Measurements from ENCODE around the gene SATB2.

Gene SATB2

DNA sequence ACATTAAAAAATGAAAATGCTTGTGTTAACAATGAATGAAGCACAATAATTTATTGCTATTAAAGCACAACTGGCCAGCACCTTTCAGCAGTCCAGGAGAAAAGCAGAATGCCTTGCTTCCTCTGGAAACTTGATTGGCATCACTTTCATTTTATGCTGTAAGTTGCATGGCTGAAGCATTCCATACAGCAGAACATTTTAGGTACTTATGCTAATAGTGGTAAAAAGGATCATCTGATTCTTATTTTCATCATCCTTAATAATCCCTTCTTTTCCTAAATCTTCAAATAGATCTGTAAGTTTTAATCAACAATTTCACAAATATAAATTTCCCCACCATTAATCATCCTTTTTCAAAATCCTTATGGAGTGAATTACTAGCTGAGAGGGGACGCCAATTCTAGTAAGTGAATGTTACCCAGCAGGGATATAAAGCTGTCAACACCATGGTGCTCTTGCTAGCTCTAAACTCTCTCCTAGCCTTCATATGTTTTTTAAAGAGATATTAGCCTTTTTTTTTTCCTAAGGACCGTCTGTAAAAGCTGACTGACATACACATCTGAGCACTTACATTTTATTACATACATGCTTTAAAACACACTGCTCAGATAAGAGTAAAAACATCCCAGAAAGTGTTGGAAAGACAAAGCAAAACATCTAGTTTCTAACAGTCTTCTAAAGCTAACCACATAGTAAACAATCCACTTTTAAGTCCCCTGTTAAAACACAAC, 5.3 kb downstream of the SATB2 start:
- no peak for DNase-seq (ENCODE audit: low read depth)

DNA sequence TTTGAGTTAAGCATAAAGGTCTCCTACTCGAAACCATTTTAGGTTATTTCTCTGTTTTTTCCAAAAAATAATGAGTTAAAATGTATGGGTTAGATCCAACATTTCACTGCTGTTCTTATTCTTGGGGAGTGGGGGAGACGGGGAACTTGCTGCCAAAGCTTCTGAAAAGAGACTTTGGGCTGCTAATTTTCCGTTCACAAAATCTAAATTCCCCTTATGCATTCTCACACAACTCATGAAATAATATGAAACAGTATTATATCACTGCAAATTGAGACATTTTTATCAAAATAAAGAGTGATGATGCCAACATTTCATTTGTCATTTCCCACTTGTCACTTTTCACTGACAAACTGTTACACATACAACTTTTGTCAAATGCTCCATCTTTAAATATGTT, 7.8 kb downstream of the SATB2 start:
- no peak for DNase-seq (ENCODE audit: low read depth)

DNA sequence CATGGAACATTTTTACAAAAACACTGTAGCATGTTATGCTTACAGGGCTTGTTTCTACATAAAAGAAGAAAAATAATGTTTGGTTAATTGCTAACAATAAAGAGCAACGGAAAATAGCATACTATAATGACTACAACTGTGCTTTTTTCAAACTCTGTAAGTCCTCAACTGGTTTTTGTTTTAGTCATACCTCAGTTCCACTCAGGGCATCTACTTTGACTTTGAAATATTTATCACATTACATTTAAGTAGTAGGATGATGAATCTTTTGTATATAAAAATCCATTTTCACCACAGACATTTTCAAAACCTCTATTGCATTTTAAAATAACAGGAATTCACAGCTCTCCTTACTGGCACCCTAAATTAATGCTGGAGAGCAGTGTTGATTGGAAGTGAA, 8.3 kb downstream of the SATB2 start:
- DNase-seq (ENCODE audit: low read depth) = no peak

DNA sequence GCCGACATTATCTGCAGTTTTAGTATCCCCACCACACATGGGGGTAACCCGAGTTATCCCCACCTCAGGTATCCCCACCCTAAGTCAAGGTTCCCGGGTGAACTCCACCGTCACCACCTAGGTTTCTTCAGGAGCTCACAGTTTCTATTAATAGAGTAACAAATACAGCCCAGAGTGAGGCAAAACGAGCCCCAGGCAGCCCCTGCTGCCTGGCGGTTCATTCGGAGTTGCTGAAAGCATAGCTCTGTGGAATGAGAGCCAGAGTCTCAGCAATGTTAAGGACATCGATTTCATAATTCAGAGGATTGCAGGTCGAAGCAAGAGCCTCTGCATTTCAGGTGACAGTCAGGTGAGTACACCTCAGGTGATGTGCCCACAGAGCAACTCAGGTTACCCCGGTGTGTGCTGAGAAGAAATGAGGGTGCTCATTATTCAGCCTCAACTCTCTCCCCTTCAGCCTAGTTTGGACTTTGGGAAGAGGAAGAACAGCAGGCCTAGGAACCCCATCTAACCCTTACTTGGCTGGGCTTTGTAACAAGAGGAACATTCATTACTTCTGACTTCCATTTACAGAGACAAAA, 10.7 kb downstream of the SATB2 start:
- no peak for DNase-seq (ENCODE audit: low read depth)

DNA sequence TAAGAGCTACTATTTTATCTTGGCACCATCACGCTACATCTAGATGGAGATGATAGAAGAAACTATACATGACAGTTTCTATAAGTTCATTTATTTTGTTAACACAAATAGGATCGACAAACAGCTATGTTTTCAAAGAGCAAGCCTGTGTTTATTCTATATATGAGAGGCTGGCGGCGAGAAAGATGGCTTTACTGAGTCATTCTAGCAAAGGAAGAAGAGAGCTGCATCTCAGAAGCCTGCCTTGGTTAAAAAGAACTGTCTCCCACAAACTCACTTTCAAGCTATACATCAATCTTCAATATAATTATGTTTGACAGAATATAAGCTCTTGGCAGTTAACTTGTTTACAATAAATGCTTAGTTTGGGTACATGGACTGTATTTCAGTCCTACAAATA, 13.0 kb downstream of the SATB2 start:
- no peak for DNase-seq (ENCODE audit: low read depth)

DNA sequence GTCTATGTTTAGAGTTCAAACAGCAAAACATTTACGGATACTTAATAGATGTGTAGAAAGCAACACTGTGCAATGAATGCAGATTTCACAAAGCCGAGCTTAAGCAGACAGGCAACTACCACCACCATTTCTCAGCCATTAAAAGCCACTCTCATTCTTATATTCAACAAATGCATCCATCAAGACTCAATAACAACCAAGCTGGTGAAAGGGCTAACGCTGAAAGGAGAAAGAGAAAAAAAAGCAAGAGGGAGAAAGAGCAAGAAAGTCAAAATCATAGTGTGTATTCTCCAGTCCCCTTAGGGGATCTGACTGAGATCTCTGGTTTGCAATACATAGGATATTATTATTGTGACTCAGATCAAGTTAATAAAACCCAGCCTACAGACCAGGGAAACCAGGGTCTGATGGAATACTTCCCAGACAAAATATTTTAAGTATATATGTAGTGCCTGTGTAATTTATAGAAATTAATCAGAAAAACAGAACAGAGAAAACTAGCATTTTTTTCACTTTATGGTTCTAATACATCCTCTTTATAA, 14.1 kb downstream of the SATB2 start:
- peak; percentile 24 for DNase-seq (ENCODE audit: low read depth)

DNA sequence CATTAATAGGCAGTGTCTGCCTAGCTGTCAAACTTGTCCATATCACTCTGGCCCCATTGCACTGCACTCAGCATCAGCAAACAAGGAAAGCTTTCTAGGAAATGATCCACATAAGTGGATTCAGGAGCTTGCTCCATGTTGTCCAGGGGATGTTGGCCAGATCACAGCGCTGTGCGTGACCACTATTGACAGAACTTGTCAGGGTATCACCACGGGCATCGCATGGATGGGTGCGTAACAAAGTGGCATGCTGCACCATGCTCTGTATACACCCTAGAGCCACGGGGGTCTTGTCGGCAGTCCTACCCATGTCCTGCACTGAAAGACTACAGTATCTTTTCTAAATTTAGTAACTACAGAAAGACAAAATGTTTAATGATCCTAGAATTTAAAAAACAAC, 15.6 kb downstream of the SATB2 start:
- no peak for DNase-seq (ENCODE audit: low read depth)

DNA sequence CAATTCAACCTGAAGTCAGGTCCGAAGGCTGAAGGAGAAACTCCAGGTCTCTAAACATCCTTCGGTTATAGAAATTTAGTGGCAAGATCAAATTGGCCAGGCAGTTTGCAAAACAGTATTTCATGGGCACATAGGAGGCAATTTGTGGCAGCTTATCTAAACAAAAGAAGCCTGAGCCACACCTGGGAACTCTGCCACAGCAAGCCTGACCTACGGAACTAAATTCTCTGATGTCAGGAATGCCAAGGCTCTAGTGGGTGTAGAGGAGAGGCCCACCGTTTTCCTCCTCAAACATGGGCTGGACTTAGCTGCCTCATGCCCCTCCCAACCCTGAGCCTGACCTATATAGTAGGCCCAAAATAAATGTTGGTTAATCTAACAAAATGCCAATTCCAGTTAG, 16.0 kb downstream of the SATB2 start:
- no peak for DNase-seq (ENCODE audit: low read depth)

DNA sequence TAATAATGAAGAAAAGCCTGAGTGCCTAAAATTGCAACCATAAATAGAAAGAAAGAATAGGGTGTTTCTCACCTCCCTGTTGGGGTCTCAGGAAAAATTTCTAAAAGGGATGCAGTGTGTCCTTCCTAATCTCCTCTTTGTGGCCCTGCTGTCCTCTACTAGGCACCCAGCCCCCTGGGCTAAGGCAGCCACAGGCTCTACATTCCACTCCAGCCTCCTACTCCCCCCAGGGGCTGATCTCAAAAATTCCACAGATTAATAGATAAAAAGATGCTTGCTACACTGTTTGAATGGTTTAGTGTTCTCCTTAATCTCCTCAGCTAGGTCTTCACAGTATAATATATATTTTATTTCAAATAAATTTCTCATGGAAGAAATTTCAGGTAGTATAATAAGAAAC, 17.6 kb downstream of the SATB2 start:
- DNase-seq (ENCODE audit: low read depth) = no peak

DNA sequence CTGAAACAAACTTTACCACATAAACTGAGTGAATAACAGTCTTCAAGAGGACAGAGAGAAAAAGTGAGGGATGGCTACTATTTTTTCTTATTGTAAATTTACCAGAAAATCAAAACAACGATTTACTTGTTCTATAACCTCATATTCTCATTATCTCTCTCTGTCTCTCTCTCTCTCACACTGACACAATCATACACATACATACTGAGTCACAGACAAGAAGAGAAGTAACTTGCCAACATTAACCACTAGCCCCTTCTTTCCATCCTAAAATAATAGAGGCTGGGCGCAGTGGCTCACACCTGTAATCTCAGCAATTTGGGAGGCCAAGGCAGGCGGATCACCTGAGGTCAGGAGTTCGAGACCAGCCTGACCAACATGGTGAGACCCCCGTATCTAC, 18.2 kb downstream of the SATB2 start:
- DNase-seq (ENCODE audit: low read depth) = no peak

DNA sequence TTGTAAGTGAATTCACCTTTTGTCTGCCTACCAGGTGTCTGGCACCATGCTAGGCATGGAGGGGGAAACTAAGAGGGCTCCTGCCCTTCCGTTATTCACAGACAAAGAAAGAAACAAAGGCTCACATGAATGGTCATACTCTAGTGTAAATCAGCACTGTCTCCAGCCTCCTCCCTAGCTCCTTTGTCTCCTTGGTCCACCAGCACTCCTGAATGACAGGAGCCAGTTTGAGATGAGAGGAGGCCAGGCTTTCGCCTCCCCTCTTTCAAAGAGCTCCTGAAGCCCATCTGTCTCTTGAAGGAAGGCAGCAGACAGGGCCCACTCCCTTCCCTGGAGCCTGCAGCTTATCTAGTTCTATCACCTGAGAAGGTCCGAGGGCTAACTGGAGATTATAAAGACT, 18.7 kb downstream of the SATB2 start:
- DNase-seq (ENCODE audit: low read depth) = no peak

DNA sequence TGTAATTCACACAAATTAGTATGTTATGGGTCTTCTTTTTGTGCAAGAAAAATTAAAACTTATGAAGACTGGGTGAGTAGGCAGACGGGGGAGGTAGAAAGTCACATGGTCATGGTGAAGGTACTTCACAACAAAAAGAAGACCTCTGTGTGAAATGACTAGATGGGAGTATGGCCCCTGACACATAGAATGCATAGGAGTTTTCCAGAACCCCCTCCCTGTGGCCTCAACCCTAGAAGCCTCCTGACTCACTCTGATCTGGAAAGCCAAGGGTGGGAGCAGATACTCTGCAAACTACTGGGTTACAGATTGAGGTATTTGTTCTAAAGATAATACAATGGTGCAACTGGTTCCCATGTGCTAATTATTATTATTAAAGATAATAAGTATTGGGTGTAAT, 23.2 kb downstream of the SATB2 start:
- DNase-seq (ENCODE audit: low read depth) = no peak

DNA sequence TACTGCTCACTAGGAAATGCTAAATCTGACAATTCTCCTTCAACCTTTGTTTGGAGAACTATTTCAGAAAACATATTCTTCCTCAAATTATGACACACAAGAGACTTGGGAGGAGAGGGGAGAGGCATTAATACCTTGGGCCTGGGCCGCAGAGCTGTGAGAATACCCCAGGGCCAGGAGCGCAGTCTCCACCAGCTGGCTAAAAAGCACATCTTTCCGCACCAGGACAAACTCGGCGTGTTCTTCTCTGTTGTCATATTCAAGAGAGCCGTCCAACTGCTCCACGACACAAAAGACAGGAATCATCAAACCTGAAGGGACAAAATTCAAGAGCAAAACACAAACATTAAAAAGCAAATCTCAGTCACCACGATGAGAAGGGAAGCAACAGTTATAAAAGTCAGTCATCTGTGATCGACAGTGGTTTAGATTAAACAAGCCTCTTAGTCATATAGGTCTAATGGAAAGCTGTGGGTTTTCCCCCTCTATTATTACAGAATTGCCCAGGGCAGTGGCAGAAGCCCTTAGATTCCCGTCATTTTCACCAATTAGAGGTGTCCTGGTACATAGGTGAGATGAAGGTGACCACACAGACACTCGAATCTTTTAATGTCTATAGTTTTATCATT, 24.4 kb downstream of the SATB2 start:
- no peak for DNase-seq (ENCODE audit: low read depth)

DNA sequence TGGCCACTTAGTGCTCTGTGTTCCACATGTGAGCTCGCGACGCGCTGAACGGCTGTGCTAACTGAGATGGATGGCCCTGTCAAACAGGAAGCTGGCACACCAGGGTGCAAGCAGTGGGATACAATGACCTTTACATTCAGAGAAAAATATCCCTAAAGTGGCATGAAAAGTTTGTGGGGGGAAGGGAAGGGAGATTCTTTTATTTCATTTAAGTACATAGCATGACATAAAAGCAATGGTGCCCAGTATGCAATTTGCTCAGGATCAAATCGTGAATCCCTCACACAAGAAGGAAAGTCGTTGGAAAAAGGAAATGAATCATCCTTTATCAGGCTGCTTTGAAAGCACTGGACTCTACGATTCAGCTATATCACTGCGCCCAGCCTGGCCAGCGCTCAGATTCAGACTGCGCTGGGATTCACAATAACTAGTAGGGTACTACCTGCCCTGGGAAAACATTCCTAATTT, 26.0 kb downstream of the SATB2 start:
- DNase-seq (ENCODE audit: low read depth) = no peak

DNA sequence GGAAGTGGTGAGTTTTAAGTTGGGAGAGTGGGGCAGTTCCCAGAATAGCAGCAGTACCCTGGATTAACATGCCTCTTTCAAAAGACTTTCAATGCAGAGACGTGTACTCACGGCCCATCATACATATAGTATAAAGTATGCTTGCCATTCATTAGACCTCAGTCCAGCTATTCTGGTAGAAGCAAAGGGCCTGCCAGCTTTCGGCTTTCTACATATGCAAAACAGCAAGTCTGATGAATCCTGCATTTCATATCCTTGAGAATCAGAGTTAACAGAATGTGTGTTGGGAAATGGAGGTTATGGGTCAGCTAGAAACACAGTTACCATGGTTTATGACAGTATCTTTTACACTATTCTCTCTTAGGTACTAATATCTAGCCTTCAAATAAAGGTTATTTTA, 27.5 kb downstream of the SATB2 start:
- DNase-seq (ENCODE audit: low read depth) = no peak

DNA sequence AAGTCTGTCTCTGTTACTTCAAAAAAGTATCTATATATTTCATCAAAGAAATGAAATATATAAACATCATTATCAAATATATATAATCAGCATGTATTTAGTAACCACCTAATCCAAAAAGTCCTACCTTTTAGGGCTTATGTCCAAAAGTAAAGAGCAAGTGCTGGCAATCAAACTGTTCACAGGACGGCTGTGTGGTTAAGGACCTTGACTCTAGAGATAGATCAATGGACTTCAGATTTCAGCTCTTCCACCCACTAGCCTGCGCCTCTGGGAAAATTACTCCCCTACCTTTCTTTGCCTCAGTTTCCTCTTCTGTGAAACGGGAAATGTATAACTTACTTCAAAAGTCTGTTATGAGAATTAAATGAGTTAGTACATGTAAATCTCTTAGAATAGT, 29.4 kb downstream of the SATB2 start:
- no peak for DNase-seq (ENCODE audit: low read depth)

DNA sequence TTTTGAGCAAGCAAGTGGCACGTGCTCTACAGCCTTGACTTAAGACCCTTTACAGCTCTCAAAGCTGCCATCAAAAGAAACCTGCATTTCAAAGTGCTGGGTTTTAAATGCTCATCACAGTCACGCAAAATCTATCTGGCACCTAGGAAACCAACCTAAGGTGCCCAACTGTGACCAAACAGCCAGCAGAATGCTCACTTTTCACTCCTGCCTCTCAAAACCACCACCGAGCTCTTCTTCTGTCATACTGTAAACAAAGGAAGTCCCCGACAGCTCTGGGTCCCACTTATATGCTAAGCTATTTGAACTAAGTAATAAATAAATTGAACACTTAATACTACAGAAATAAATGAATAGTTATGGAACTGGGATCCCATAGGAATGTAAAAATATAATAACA, 33.6 kb downstream of the SATB2 start:
- DNase-seq (ENCODE audit: low read depth) = no peak

DNA sequence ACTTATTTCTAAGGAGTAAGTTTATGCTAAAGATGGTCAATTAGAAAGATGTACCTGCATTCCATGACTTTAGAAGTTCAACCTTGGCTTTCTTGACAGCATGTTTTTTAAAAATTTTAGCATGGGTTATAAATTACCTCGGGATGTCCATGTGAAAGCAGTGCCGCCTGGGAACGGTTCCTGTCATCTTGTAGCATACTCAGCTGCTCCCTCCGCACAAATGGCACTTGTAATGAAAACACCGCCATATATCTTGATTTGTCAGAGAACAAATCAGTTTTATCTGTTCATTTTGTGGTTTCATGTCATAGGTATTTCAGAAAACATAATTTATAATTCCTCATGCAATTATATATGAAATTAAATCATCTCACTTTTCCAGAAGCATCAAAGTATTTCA, 38.3 kb downstream of the SATB2 start:
- no peak for DNase-seq (ENCODE audit: low read depth)

DNA sequence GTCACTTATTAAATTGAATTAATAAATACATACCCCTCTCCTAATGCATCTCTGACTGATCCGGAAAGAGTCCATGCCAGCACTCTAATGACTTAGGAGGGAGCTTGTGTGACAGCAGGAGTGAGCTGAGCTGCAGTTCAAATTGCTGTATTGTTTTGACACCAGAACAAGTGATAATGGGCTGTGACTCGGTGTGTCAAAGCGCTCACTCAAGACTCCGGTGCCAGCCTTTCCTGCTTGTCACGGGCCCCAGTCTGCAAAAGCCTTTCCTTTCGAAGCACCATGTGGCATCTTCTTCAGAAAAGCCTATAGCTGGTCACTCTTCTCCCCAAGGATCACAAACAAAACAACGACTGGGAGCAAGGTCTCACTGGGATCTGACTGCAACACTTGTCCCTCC, 43.3 kb downstream of the SATB2 start:
- DNase-seq (ENCODE audit: low read depth) = no peak

DNA sequence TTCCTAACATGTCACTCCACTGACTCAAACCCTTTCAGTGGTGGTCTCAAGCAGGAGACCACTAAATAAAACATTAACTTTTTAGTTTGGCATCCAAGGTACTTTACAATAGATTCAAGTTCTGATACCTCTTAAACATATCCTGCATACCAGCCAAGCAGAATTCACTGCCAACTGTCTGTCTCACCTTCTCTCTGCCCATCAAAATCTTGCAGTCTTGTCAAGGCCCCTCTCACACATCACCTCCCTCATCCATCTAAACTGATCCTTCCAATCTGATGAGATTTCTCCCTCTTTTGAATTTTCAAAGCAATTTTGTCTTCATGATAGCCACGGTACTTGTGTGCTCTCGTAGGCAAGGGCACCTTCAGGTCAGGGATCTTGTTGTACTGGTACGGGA, 43.7 kb downstream of the SATB2 start:
- DNase-seq (ENCODE audit: low read depth) = no peak

DNA sequence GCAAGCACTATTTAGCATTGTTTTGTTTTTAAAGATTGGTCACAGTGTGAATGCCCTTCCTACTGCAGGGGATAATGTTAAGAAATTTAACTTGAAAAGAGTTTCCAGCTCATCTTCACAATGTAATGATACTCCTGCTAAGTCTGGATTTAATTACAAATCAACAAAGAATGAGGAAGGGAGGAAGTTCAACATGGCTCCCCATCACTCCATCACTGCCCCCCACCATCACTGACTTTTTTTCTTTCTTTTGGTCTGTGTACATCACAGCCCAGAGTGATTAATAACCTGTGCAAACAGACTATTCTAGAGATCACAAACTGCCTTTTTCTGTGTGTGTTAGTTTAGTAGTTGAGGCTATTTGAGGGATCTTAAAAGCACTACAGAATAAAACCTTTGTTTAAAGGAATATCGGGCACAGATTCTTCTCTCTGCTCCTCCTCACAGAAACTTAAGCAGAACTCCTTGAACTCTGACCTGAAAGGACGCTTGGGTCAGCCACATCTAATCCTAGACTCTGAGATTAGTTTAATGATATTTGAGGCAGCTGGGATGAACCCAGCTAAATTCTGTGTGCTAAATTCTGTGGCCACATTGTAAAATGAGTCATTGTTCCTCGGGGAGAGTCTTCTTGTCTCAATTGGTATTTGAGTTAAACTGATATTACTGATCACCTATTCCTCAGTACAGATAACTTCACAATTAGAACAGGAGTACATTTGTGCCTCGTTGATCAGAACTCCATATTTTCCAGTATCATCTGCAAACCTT, 47.8 kb downstream of the SATB2 start:
- peak; percentile 55 for DNase-seq (ENCODE audit: low read depth)

DNA sequence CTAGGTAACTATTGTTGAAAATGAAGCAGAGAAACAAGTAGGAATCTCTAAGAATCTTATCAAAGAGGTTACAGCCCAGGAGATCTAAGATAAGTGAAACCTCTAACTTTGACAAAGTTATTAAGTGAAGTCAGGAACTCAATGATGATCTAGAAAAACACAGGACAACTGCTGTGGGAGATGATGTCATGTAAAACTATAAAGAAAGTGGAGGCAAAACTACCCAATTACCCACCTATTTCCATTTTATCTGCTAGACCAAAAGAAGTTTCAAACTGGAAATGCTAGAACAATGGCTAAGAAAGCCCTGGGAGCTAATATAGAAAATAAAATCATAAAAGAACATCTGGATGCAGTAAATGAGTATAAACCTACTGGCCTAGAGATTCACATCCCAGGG, 50.3 kb downstream of the SATB2 start:
- DNase-seq (ENCODE audit: low read depth) = no peak

DNA sequence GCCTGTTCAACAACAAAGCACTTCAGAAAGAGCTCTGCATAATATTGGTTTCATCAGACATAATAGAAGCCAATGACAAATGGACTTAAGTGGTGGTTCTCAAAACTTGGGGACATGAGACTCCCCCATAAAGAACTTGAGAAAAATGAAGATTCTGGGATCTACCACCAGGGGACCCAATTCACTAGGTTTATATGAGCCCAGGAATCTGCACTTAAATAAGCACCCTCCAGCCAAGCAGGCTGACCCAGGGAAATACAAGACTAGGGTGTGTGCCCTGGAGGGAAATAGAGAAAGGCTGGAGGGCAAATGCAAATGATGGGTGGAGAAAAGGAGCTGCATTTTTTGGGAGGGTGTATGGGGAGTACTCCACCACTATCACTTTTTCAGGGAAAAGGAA, 52.5 kb downstream of the SATB2 start:
- peak; percentile 40 for DNase-seq (ENCODE audit: low read depth)
